Muscle layer of colon (tissue), 2 donors: ENCODE measurements around the gene PRKAB1.
"Not testable (repeated sequence)": the region's sequence is repeated elsewhere in the genome, so short reads cannot be mapped to it uniquely, and the experiment has no call there.

Experiments used
- H3K27ac ChIP-seq: one replicate; pipeline ENCODE4 v1.7.0; 2013; ENCODE audit warnings: low read depth, mild to moderate bottlenecking, low read length, moderate library complexity
- H3K27me3 ChIP-seq, 2 donors: one replicate each; pipeline ENCODE4 v1.7.0; 2013; ENCODE audit warnings: low read length in 2 of 2, mild to moderate bottlenecking in 2 of 2; ENCODE audit not compliant: insufficient read depth in 2 of 2, control insufficient read depth in 1 of 2
- H3K36me3 ChIP-seq: one replicate; pipeline ENCODE4 v1.7.0; 2013; ENCODE audit warnings: mild to moderate bottlenecking, low read length; ENCODE audit not compliant: insufficient read depth
- H3K4me1 ChIP-seq: one replicate; pipeline ENCODE4 v1.7.0; 2013; ENCODE audit warnings: mild to moderate bottlenecking, low read length; ENCODE audit not compliant: insufficient read depth
- H3K4me3 ChIP-seq, 2 donors: one replicate each; pipeline ENCODE4 v1.7.0; 2013; ENCODE audit warnings: low read length in 2 of 2, low read depth in 1 of 2, mild to moderate bottlenecking in 1 of 2, moderate library complexity in 1 of 2
- H3K9ac ChIP-seq: one replicate; pipeline ENCODE4 v1.7.0; 2013; ENCODE audit warnings: low read length
- H3K9me3 ChIP-seq: one replicate; pipeline ENCODE4 v1.7.0; 2013; ENCODE audit warnings: mild to moderate bottlenecking, low read length
- donor health status: abdominal sarcoma.
- donor health status: Adenocarcinoma of cecum.

PRKAB1 gene

GRCh38 chr12:119634743-119635142 is 33.2 kb upstream of the PRKAB1 start:
- Histone ChIP-seq H3K4me3 (no peak overlapping the region), H3K9me3 (no peaks in the 10 kb centered on the region), H3K9ac (no peak overlapping the region), H3K27ac (no peak overlapping the region), H3K4me1 (no peaks in the 10 kb centered on the region), H3K36me3 (no peaks in the 10 kb centered on the region), H3K27me3 (peaks cover 0 to 5% of the 10 kb centered on the region in 2 donors)

- H3K9ac ChIP-seq, result no peak overlapping the region
- no peaks in the 10 kb centered on the region for H3K9me3 ChIP-seq
- no peaks in the 10 kb centered on the region for H3K4me1 ChIP-seq
- no peak overlapping the region for H3K27ac ChIP-seq
- no peak overlapping the region for H3K4me3 ChIP-seq
- no peaks in the 10 kb centered on the region for H3K36me3 ChIP-seq
- H3K27me3 ChIP-seq, result no peaks in the 10 kb centered on the region
These were observed 24.9 kb upstream of the PRKAB1 start for GRCh38 chr12:119642986-119643385.

- H3K4me1 ChIP-seq, result no peaks in the 10 kb centered on the region
- H3K36me3 ChIP-seq, result no peaks in the 10 kb centered on the region
- no peaks in the 10 kb centered on the region for H3K9me3 ChIP-seq
- no peak overlapping the region for H3K9ac ChIP-seq
- H3K27ac ChIP-seq, result no peak overlapping the region
- H3K4me3 ChIP-seq, result no peak overlapping the region
- no peaks in the 10 kb centered on the region for H3K27me3 ChIP-seq
These were observed 23.0 kb upstream of the PRKAB1 start for GRCh38 chr12:119644930-119645329.

GRCh38 chr12:119645535-119646059 is 22.3 kb upstream of the PRKAB1 start:
- no peaks in the 10 kb centered on the region for H3K36me3 ChIP-seq
- no peak overlapping the region for H3K27ac ChIP-seq
- H3K4me3 ChIP-seq, result no peak overlapping the region
- H3K27me3 ChIP-seq, result no peaks in the 10 kb centered on the region
- no peaks in the 10 kb centered on the region for H3K4me1 ChIP-seq
- no peak overlapping the region for H3K9ac ChIP-seq
- no peaks in the 10 kb centered on the region for H3K9me3 ChIP-seq

- H3K9me3 ChIP-seq, result peaks cover 4% of the 10 kb centered on the region
- no peak overlapping the region for H3K4me3 ChIP-seq
- no peak overlapping the region for H3K27ac ChIP-seq
- no peaks in the 10 kb centered on the region for H3K27me3 ChIP-seq
- no peaks in the 10 kb centered on the region for H3K4me1 ChIP-seq
- H3K36me3 ChIP-seq, result no peaks in the 10 kb centered on the region
- no peak overlapping the region for H3K9ac ChIP-seq
These were observed 18.6 kb upstream of the PRKAB1 start for GRCh38 chr12:119649202-119649808.

GRCh38 chr12:119652665-119653064 is 15.3 kb upstream of the PRKAB1 start:
- Histone ChIP-seq H3K9ac (no peak overlapping the region), H3K4me3 (no peak overlapping the region), H3K36me3 (no peaks in the 10 kb centered on the region), H3K27ac (no peak overlapping the region), H3K4me1 (no peaks in the 10 kb centered on the region), H3K27me3 (no peaks in the 10 kb centered on the region), H3K9me3 (peaks cover 4% of the 10 kb centered on the region)

GRCh38 chr12:119657001-119657400 is 10.9 kb upstream of the PRKAB1 start:
- not testable (repeated sequence) for H3K36me3 ChIP-seq, H3K9ac ChIP-seq, H3K4me3 ChIP-seq, H3K27ac ChIP-seq, H3K4me1 ChIP-seq, H3K9me3 ChIP-seq, H3K27me3 ChIP-seq

- H3K9ac ChIP-seq, H3K4me3 ChIP-seq, H3K9me3 ChIP-seq, H3K27me3 ChIP-seq, H3K4me1 ChIP-seq, H3K27ac ChIP-seq, H3K36me3 ChIP-seq: not testable (repeated sequence)
These were observed 9.8 kb upstream of the PRKAB1 start for GRCh38 chr12:119658166-119658565.

GRCh38 chr12:119659289-119659897 is 8.5 kb upstream of the PRKAB1 start:
- H3K9me3 ChIP-seq, result no peaks in the 10 kb centered on the region
- H3K9ac ChIP-seq, result no peak overlapping the region
- H3K4me1 ChIP-seq, result no peaks in the 10 kb centered on the region
- H3K27ac ChIP-seq, result no peak overlapping the region
- no peaks in the 10 kb centered on the region for H3K27me3 ChIP-seq
- no peak overlapping the region for H3K4me3 ChIP-seq
- H3K36me3 ChIP-seq, result no peaks in the 10 kb centered on the region

- H3K36me3 ChIP-seq, result no peaks in the 10 kb centered on the region
- no peak overlapping the region for H3K4me3 ChIP-seq
- H3K27me3 ChIP-seq, result no peaks in the 10 kb centered on the region
- H3K9ac ChIP-seq, result no peak overlapping the region
- H3K27ac ChIP-seq, result no peak overlapping the region
- H3K9me3 ChIP-seq, result no peaks in the 10 kb centered on the region
- no peaks in the 10 kb centered on the region for H3K4me1 ChIP-seq
These were observed 7.9 kb upstream of the PRKAB1 start for GRCh38 chr12:119660076-119660475.

- H3K36me3 ChIP-seq, result no peaks in the 10 kb centered on the region
- no peak overlapping the region for H3K9ac ChIP-seq
- peaks cover 8% of the 10 kb centered on the region for H3K4me1 ChIP-seq
- no peaks in the 10 kb centered on the region for H3K9me3 ChIP-seq
- no peaks in the 10 kb centered on the region for H3K27me3 ChIP-seq
- H3K4me3 ChIP-seq, result no peak overlapping the region
- no peak overlapping the region for H3K27ac ChIP-seq
These were observed 6.1 kb upstream of the PRKAB1 start for GRCh38 chr12:119661882-119662281.

- Histone ChIP-seq H3K9ac (no peak overlapping the region), H3K36me3 (no peaks in the 10 kb centered on the region), H3K27ac (no peak overlapping the region), H3K4me1 (peaks cover 19% of the 10 kb centered on the region), H3K4me3 (no peak overlapping the region), H3K9me3 (no peaks in the 10 kb centered on the region), H3K27me3 (no peaks in the 10 kb centered on the region)
These were observed 3.3 kb upstream of the PRKAB1 start for GRCh38 chr12:119664642-119665041.
